PC-9 (cell line): Measurements from ENCODE around the gene GRIK3. TPM values are rescaled to one million over a fixed set of nuclear protein-coding genes. Genes with fewer than 3 reads are reported as not detected.

Experiments
- BruUV-seq: library from RNA; stranded (reverse); fragments of 400-500 nt; replicated peaks from 2 replicates; lab custom pipeline; 2021; lab: Mats Ljungman, UMichigan
- CTCF ChIA-PET: fragments of 300-600 bp; sonication (Branson Sonifier 250); formaldehyde crosslinking; loops from one replicate; lab custom pipeline; 2022; ENCODE audit warnings: antibody characterized with exemption; lab: Charles Lee
- POLR2A ChIA-PET: fragments of 300-600 bp; sonication (Branson Sonifier 250); formaldehyde crosslinking; loops from one replicate; lab custom pipeline; 2022; ENCODE audit warnings: antibody characterized with exemption; ENCODE audit not compliant: unreplicated experiment; lab: Charles Lee
- DNase-seq, 2 experiments: peaks; one replicate each; pipeline versions ENCODE4 v3.0.0 to v3.0.0-alpha.2; 2015 to 2022; ENCODE audit warnings: mixed read lengths in 1 of 2
- H2AFZ ChIP-seq: fragments of 200-600 bp; sonication (generic); 2 replicates; pipeline ENCODE4 v1.8.1; 2017; ENCODE audit warnings: antibody characterized with exemption
- H3F3A ChIP-seq: fragments of 200-600 bp; sonication (generic); 2 replicates; pipeline ENCODE4 v1.8.1; 2017; ENCODE audit warnings: antibody characterized with exemption, mild to moderate bottlenecking, low read depth; ENCODE audit not compliant: insufficient read depth
- H3K27ac ChIP-seq: fragments of 200-600 bp; sonication (generic); 2 replicates; pipeline ENCODE4 v1.6.1; 2016; ENCODE audit warnings: mixed run types
- H3K27me3 ChIP-seq: fragments of 200-600 bp; sonication (generic); 2 replicates; pipeline ENCODE4 v1.6.1; 2016; ENCODE audit warnings: low read depth, mixed run types; ENCODE audit not compliant: insufficient read depth
- H3K36me3 ChIP-seq: fragments of 200-600 bp; sonication (generic); 2 replicates; pipeline ENCODE4 v1.6.1; 2016; ENCODE audit warnings: low read depth, mixed run types
- H3K4me1 ChIP-seq: fragments of 200-600 bp; sonication (generic); replicated peaks from 2 replicates; pipeline ENCODE4 v1.6.1; 2016; ENCODE audit warnings: mixed run types; ENCODE audit not compliant: insufficient read depth
- H3K4me2 ChIP-seq: fragments of 200-600 bp; sonication (generic); 2 replicates; pipeline ENCODE4 v1.6.1; 2017; ENCODE audit warnings: mixed run types
- H3K4me3 ChIP-seq: fragments of 200-600 bp; sonication (generic); 2 replicates; pipeline ENCODE4 v1.6.1; 2016; ENCODE audit warnings: mixed run types
- H3K79me2 ChIP-seq: fragments of 200-600 bp; sonication (generic); 2 replicates; pipeline ENCODE4 v1.6.1; 2017; ENCODE audit warnings: low read depth, mixed run types
- H3K9me2 ChIP-seq: fragments of 200-600 bp; sonication (generic); 2 replicates; pipeline ENCODE4 v1.8.1; 2017; ENCODE audit warnings: mild to moderate bottlenecking; ENCODE audit not compliant: insufficient read depth
- H3K9me3 ChIP-seq: fragments of 200-600 bp; sonication (generic); 2 replicates; pipeline ENCODE4 v1.8.1; 2016; ENCODE audit warnings: low read depth; ENCODE audit not compliant: insufficient read depth
- H4K20me1 ChIP-seq: fragments of 200-600 bp; sonication (generic); 2 replicates; pipeline ENCODE4 v1.8.1; 2017; ENCODE audit not compliant: insufficient read depth
- CTCF ChIP-seq: fragments of 200-600 bp; sonication (generic); conservative IDR thresholded peaks from 2 replicates; pipeline ENCODE4 v1.6.1; 2017; ENCODE audit warnings: mixed run types, antibody characterized with exemption, mild to moderate bottlenecking, moderate library complexity
- EZH2 ChIP-seq: fragments of 200-600 bp; sonication (generic); IDR thresholded peaks from 2 replicates; pipeline ENCODE4 v1.8.0; 2017; ENCODE audit warnings: antibody characterized with exemption, low read depth
- intact Hi-C: fragments of 100-400 bp; cut with micrococcal nuclease; formaldehyde crosslinking; loops from one replicate; pipeline ENCODE4 v1.10.0; 2022; ENCODE audit not compliant: unreplicated experiment
- total RNA-seq: library from RNA; stranded (reverse); gene quantifications from 2 replicates; pipeline ENCODE4 v1.2.3, GENCODE V29; 2021

The GRIK3 gene
- total RNA-seq, 1 experiment from 2014 or later, result not detected

- ChIA-PET CTCF (no interaction called here), POLR2A (no interaction called here)
- H3K9me2 ChIP-seq, result no peaks in the 10 kb centered on the region
- H3K4me3 ChIP-seq, result no peak overlapping the region
- no peak overlapping the region for H3K4me2 ChIP-seq
- H3K27ac ChIP-seq, result no peak overlapping the region
- BruUV-seq, result no TSS peak
- H3K4me1 ChIP-seq, result no peaks in the 10 kb centered on the region
- H3K27me3 ChIP-seq, result peaks cover 24% of the 10 kb centered on the region
- no peaks in the 10 kb centered on the region; the same call in 1 of the 2 replicates for H4K20me1 ChIP-seq
- H2AFZ ChIP-seq, result no peak overlapping the region
- no peaks in the 10 kb centered on the region for H3K9me3 ChIP-seq
- H3K36me3 ChIP-seq, result no peaks in the 10 kb centered on the region
- TF ChIP-seq CTCF (no peak), EZH2 (no peak)
- H3K79me2 ChIP-seq, result no peaks in the 10 kb centered on the region
- no peak for DNase-seq
- H3F3A ChIP-seq, result no peaks in the 10 kb centered on the region
- intact Hi-C loops, result no loop called here
Observed at GRCh38 chr1:36866169-36866814, 168.0 kb downstream of the GRIK3 start.

- H3K27me3 ChIP-seq, result peaks cover 18% of the 10 kb centered on the region
- intact Hi-C loops, result no loop called here
Observed at GRCh38 chr1:36865602-36865900, 168.8 kb downstream of the GRIK3 start.

GRCh38 chr1:36864823-36865601 lies 169.3 kb downstream of the GRIK3 start:
- Histone ChIP-seq H3K9me2 (no peaks in the 10 kb centered on the region), H4K20me1 (no peaks in the 10 kb centered on the region), H3K9me3 (no peaks in the 10 kb centered on the region), H3K4me1 (no peaks in the 10 kb centered on the region), H2AFZ (no peak overlapping the region), H3K27me3 (peaks cover 20% of the 10 kb centered on the region), H3F3A (no peaks in the 10 kb centered on the region), H3K27ac (no peak overlapping the region), H3K4me3 (no peak overlapping the region), H3K79me2 (no peaks in the 10 kb centered on the region), H3K4me2 (no peak overlapping the region), H3K36me3 (no peaks in the 10 kb centered on the region)
- ChIA-PET CTCF (no interaction called here), POLR2A (no interaction called here)
- intact Hi-C loops, result no loop called here
- no peak for DNase-seq
- no TSS peak for BruUV-seq
- TF ChIP-seq EZH2, result no peak
- no peak for TF ChIP-seq CTCF

More at GRCh38 chr1:36865602-36865900, 168.8 kb downstream of the GRIK3 start:
- POLR2A ChIA-PET, result no interaction called here
- H3K4me2 ChIP-seq, result no peak overlapping the region
- no peak overlapping the region for H3K4me3 ChIP-seq
- H3K9me2 ChIP-seq, result no peaks in the 10 kb centered on the region
- no peaks in the 10 kb centered on the region for H3K79me2 ChIP-seq
- no peaks in the 10 kb centered on the region for H3F3A ChIP-seq
- H3K9me3 ChIP-seq, result no peaks in the 10 kb centered on the region
- BruUV-seq, result no TSS peak
- CTCF ChIA-PET, result no interaction called here
- H3K4me1 ChIP-seq, result no peaks in the 10 kb centered on the region
- no peak overlapping the region for H3K27ac ChIP-seq
- no peak for DNase-seq
- H3K36me3 ChIP-seq, result no peaks in the 10 kb centered on the region
- H4K20me1 ChIP-seq, result no peaks in the 10 kb centered on the region; the same call in 1 of the 2 replicates
- H2AFZ ChIP-seq, result no peak overlapping the region
- TF ChIP-seq CTCF, result no peak
- TF ChIP-seq EZH2, result no peak
